Panc1 (cell line): ENCODE data around the gene PAPOLB.

Experiments used
- CTCF ChIP-seq: fragments of 450-650 bp; IDR thresholded peaks from 2 replicates; pipeline ENCODE4 v1.5.1; 2017; ENCODE audit warnings: mild to moderate bottlenecking
- POLR2AphosphoS5 ChIP-seq: IDR thresholded peaks from 2 replicates; pipeline ENCODE4 v1.6.1; 2012; ENCODE audit warnings: mild to moderate bottlenecking, low read depth, low read length, moderate library complexity
- SIN3A ChIP-seq: IDR thresholded peaks from 2 replicates; pipeline ENCODE4 v1.6.1; 2012; ENCODE audit warnings: low read depth, mild to moderate bottlenecking, low read length, moderate library complexity, borderline replicate concordance; ENCODE audit not compliant: insufficient read depth

GRCh38 chr7:4835398-4836205 lies 26.2 kb downstream of the PAPOLB start:
- TF ChIP-seq CTCF (no peak), POLR2AphosphoS5 (no peak), SIN3A (no peak)
